RPMI8226 (cell line): ENCODE measurements around the gene PMM1.
A peak's percentile ranks its signal among the peaks of the same experiment; 100 is the strongest.

Experiments
- DNase-seq: peaks from one replicate; pipeline ENCODE4 v3.0.0-alpha.2; 2015

The PMM1 gene

GRCh38 chr22:41534219-41534618, 55.4 kb downstream of the PMM1 start:
- no peak for DNase-seq

- DNase-seq, result peak; percentile 74
Observed at GRCh38 chr22:41532908-41533825, 56.5 kb downstream of the PMM1 start.

- no peak for DNase-seq
Observed at GRCh38 chr22:41531715-41532477, 57.7 kb downstream of the PMM1 start.

GRCh38 chr22:41530890-41531714, 58.5 kb downstream of the PMM1 start:
- no peak for DNase-seq

- DNase-seq, result no peak
Observed at GRCh38 chr22:41528938-41529561, 60.6 kb downstream of the PMM1 start.

- no peak for DNase-seq
Observed at GRCh38 chr22:41528132-41528766, 61.4 kb downstream of the PMM1 start.
